Kidney epithelial cell (primary cell): ENCODE data around the gene INHBA. TPM values are rescaled to one million over a fixed set of nuclear protein-coding genes. Genes with fewer than 3 reads are reported as not detected.
A peak's percentile ranks its signal among the peaks of the same experiment; 100 is the strongest.

Source experiments
- DNase-seq: peaks from one replicate; pipeline ENCODE4 v3.0.0-alpha.2; 2010; ENCODE audit warnings: low read depth
- H3K27me3 ChIP-seq: 2 replicates; pipeline ENCODE4 v1.6.0; 2011; ENCODE audit warnings: low read length; ENCODE audit not compliant: control insufficient read depth, insufficient read depth
- H3K36me3 ChIP-seq: 2 replicates; pipeline ENCODE4 v1.5.1; 2011; ENCODE audit warnings: low read length; ENCODE audit not compliant: control insufficient read depth, insufficient read depth
- H3K4me3 ChIP-seq: 2 replicates; pipeline ENCODE4 v1.5.1; 2011; ENCODE audit warnings: low read depth, mild to moderate bottlenecking, control low read depth, low read length
- CTCF ChIP-seq: IDR thresholded peaks from 2 replicates; pipeline ENCODE4 v1.5.1; 2011; ENCODE audit warnings: mild to moderate bottlenecking, moderate library complexity, low read length, control low read depth, inconsistent platforms; ENCODE audit not compliant: insufficient read depth, poor library complexity, severe bottlenecking
- total RNA-seq: library from RNA; depleted of rRNA; stranded (reverse); fragments of >200 nt; gene quantifications from 2 replicates; pipeline ENCODE4 v1.2.3, GENCODE V29; 2015

INHBA gene
- total RNA-seq, 1 donor from 2014 or later, result 77.1 TPM

GRCh38 chr7:41732436-41732785 lies 29.5 kb upstream of the INHBA start:
- H3K36me3 ChIP-seq, result no peaks in the 10 kb centered on the region
- no peak overlapping the region for H3K4me3 ChIP-seq
- DNase-seq, result no peak
- TF ChIP-seq CTCF, result no peak
- H3K27me3 ChIP-seq, result no peaks in the 10 kb centered on the region

- no peaks in the 10 kb centered on the region for H3K27me3 ChIP-seq
- H3K4me3 ChIP-seq, result no peak overlapping the region
- DNase-seq, result no peak
- H3K36me3 ChIP-seq, result no peaks in the 10 kb centered on the region
- TF ChIP-seq CTCF, result peak; percentile 16
These were observed 28.9 kb upstream of the INHBA start for GRCh38 chr7:41731493-41732435.

- H3K27me3 ChIP-seq, result no peaks in the 10 kb centered on the region
- no peak for DNase-seq
- no peak for TF ChIP-seq CTCF
- no peak overlapping the region for H3K4me3 ChIP-seq
- no peaks in the 10 kb centered on the region for H3K36me3 ChIP-seq
These were observed 27.8 kb upstream of the INHBA start for GRCh38 chr7:41730668-41731067.

- Histone ChIP-seq H3K27me3 (no peaks in the 10 kb centered on the region), H3K4me3 (no peak overlapping the region), H3K36me3 (no peaks in the 10 kb centered on the region)
- TF ChIP-seq CTCF, result no peak
- no peak for DNase-seq
These were observed 27.3 kb upstream of the INHBA start for GRCh38 chr7:41730161-41730560.

GRCh38 chr7:41729059-41729458 lies 26.2 kb upstream of the INHBA start:
- Histone ChIP-seq H3K36me3 (no peaks in the 10 kb centered on the region), H3K27me3 (no peaks in the 10 kb centered on the region), H3K4me3 (no peak overlapping the region)
- DNase-seq, result no peak
- TF ChIP-seq CTCF, result no peak

- no peak overlapping the region for H3K4me3 ChIP-seq
- no peak for DNase-seq
- H3K36me3 ChIP-seq, result no peaks in the 10 kb centered on the region
- H3K27me3 ChIP-seq, result no peaks in the 10 kb centered on the region
- no peak for TF ChIP-seq CTCF
These were observed 22.1 kb upstream of the INHBA start for GRCh38 chr7:41725013-41725412.
